ENCODE measurements around the gene RPS4Y2. TPM values are rescaled to one million over a fixed set of nuclear protein-coding genes. Genes with fewer than 3 reads are reported as not detected.

Gene RPS4Y2
- total RNA-seq, 1 experiment from 2014 or later = not detected

DNA sequence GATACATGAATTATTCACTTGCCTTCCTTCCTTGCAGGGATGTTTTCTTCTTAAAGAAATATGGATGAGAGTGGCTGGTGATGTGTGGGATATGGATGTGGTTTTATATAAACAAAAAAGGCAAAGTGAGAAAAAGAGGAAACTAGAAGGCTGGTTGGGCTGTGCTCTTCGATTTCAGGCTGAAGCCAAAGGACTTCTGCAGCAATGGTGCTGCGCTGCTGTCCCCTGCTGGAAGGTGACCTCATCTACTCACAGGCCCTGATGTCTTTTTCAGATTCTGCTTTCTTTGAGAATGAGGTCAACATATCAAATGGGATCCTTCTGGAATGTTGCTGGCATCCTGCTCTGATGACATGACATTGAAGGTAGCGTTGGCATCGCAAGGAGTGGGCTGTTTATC lies 15.3 kb upstream of the RPS4Y2 start:
- H3K36me3 Mint-ChIP-seq = peaks cover 34% of the 10 kb centered on the region
- POLR2A ChIA-PET = no interaction called here
- no peak overlapping the region for H3K4me3 Mint-ChIP-seq
- peaks cover 45% of the 10 kb centered on the region for H3K9me3 Mint-ChIP-seq
- TF ChIP-seq, protein P1, sequence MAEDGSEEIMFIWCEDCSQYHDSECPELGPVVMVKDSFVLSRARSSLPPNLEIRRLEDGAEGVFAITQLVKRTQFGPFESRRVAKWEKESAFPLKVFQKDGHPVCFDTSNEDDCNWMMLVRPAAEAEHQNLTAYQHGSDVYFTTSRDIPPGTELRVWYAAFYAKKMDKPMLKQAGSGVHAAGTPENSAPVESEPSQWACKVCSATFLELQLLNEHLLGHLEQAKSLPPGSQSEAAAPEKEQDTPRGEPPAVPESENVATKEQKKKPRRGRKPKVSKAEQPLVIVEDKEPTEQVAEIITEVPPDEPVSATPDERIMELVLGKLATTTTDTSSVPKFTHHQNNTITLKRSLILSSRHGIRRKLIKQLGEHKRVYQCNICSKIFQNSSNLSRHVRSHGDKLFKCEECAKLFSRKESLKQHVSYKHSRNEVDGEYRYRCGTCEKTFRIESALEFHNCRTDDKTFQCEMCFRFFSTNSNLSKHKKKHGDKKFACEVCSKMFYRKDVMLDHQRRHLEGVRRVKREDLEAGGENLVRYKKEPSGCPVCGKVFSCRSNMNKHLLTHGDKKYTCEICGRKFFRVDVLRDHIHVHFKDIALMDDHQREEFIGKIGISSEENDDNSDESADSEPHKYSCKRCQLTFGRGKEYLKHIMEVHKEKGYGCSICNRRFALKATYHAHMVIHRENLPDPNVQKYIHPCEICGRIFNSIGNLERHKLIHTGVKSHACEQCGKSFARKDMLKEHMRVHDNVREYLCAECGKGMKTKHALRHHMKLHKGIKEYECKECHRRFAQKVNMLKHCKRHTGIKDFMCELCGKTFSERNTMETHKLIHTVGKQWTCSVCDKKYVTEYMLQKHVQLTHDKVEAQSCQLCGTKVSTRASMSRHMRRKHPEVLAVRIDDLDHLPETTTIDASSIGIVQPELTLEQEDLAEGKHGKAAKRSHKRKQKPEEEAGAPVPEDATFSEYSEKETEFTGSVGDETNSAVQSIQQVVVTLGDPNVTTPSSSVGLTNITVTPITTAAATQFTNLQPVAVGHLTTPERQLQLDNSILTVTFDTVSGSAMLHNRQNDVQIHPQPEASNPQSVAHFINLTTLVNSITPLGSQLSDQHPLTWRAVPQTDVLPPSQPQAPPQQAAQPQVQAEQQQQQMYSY (CRISPR knock-in tag; IDR thresholded peaks at IDR 0.05) = no peak
- TF ChIP-seq ZNF219 (CRISPR knock-in tag; IDR thresholded peaks at IDR 0.05; ENCODE audit: borderline replicate concordance) (no peak), CREB1 (CRISPR knock-in tag; IDR thresholded peaks at IDR 0.05) (no peak), MYBL2 (CRISPR knock-in tag; IDR thresholded peaks at IDR 0.05) (no peak), ZSCAN18 (CRISPR knock-in tag; IDR thresholded peaks at IDR 0.05) (no peak), RORB (CRISPR knock-in tag; IDR thresholded peaks at IDR 0.05) (no peak), MAX (CRISPR knock-in tag; IDR thresholded peaks at IDR 0.05) (no peak), MLX (CRISPR knock-in tag; IDR thresholded peaks at IDR 0.05) (no peak), ZBTB21 (CRISPR knock-in tag; IDR thresholded peaks at IDR 0.05; ENCODE audit: borderline replicate concordance) (no peak), CTCF (IDR thresholded peaks at IDR 0.05) (no peak), TCF7 (CRISPR knock-in tag; IDR thresholded peaks at IDR 0.05; ENCODE audit: low read depth) (no peak), NR3C1 (CRISPR knock-in tag; conservative IDR thresholded peaks at IDR 0.05; ENCODE audit: low read depth) (no peak), IRF2 (CRISPR knock-in tag; IDR thresholded peaks at IDR 0.05; ENCODE audit: borderline replicate concordance, low read depth) (no peak)
- TF ChIP-seq, protein P2, sequence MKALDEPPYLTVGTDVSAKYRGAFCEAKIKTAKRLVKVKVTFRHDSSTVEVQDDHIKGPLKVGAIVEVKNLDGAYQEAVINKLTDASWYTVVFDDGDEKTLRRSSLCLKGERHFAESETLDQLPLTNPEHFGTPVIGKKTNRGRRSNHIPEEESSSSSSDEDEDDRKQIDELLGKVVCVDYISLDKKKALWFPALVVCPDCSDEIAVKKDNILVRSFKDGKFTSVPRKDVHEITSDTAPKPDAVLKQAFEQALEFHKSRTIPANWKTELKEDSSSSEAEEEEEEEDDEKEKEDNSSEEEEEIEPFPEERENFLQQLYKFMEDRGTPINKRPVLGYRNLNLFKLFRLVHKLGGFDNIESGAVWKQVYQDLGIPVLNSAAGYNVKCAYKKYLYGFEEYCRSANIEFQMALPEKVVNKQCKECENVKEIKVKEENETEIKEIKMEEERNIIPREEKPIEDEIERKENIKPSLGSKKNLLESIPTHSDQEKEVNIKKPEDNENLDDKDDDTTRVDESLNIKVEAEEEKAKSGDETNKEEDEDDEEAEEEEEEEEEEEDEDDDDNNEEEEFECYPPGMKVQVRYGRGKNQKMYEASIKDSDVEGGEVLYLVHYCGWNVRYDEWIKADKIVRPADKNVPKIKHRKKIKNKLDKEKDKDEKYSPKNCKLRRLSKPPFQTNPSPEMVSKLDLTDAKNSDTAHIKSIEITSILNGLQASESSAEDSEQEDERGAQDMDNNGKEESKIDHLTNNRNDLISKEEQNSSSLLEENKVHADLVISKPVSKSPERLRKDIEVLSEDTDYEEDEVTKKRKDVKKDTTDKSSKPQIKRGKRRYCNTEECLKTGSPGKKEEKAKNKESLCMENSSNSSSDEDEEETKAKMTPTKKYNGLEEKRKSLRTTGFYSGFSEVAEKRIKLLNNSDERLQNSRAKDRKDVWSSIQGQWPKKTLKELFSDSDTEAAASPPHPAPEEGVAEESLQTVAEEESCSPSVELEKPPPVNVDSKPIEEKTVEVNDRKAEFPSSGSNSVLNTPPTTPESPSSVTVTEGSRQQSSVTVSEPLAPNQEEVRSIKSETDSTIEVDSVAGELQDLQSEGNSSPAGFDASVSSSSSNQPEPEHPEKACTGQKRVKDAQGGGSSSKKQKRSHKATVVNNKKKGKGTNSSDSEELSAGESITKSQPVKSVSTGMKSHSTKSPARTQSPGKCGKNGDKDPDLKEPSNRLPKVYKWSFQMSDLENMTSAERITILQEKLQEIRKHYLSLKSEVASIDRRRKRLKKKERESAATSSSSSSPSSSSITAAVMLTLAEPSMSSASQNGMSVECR (CRISPR knock-in tag; IDR thresholded peaks at IDR 0.05; ENCODE audit: borderline replicate concordance) = no peak
- TF ChIP-seq, protein P3, sequence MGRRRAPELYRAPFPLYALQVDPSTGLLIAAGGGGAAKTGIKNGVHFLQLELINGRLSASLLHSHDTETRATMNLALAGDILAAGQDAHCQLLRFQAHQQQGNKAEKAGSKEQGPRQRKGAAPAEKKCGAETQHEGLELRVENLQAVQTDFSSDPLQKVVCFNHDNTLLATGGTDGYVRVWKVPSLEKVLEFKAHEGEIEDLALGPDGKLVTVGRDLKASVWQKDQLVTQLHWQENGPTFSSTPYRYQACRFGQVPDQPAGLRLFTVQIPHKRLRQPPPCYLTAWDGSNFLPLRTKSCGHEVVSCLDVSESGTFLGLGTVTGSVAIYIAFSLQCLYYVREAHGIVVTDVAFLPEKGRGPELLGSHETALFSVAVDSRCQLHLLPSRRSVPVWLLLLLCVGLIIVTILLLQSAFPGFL (CRISPR knock-in tag; IDR thresholded peaks at IDR 0.05; ENCODE audit: borderline replicate concordance) = no peak
- TF ChIP-seq, protein P4, sequence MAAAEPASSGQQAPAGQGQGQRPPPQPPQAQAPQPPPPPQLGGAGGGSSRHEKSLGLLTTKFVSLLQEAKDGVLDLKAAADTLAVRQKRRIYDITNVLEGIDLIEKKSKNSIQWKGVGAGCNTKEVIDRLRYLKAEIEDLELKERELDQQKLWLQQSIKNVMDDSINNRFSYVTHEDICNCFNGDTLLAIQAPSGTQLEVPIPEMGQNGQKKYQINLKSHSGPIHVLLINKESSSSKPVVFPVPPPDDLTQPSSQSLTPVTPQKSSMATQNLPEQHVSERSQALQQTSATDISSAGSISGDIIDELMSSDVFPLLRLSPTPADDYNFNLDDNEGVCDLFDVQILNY (CRISPR knock-in tag; IDR thresholded peaks at IDR 0.05) = no peak
- TF ChIP-seq, protein P5, sequence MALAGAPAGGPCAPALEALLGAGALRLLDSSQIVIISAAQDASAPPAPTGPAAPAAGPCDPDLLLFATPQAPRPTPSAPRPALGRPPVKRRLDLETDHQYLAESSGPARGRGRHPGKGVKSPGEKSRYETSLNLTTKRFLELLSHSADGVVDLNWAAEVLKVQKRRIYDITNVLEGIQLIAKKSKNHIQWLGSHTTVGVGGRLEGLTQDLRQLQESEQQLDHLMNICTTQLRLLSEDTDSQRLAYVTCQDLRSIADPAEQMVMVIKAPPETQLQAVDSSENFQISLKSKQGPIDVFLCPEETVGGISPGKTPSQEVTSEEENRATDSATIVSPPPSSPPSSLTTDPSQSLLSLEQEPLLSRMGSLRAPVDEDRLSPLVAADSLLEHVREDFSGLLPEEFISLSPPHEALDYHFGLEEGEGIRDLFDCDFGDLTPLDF (CRISPR knock-in tag; IDR thresholded peaks at IDR 0.05) = no peak
- CTCF ChIA-PET = no interaction called here
- DNase-seq (ENCODE audit: low spot score) (no peak), ATAC-seq (no peak)
- H3K4me1 Mint-ChIP-seq = no peaks in the 10 kb centered on the region
- H3K27ac Mint-ChIP-seq = no peak overlapping the region
- H3K27me3 Mint-ChIP-seq (ENCODE audit: low read depth) = peaks cover 10% of the 10 kb centered on the region
